Left ventricle myocardium superior (tissue), 1 donor: ENCODE results near the gene ANKRD11. TPM values are rescaled to one million over a fixed set of nuclear protein-coding genes. Genes with fewer than 3 reads are reported as not detected.

ENCODE experiments used
- ATAC-seq: fragments of 200-7000 bp; cut with Tn5 transposase; one replicate; pipeline ENCODE4 v1.9.1; 2020; ENCODE audit warnings: mild to moderate bottlenecking, moderate library complexity
- DNase-seq: peaks from one replicate; pipeline ENCODE4 v3.0.0-alpha.2; 2020
- intact Hi-C: fragments of 100-400 bp; cut with micrococcal nuclease; formaldehyde crosslinking; loops from one replicate; pipeline ENCODE4 v1.11.0; 2022
- total RNA-seq: library from RNA; stranded (reverse); fragmentation: NEBNext Ultra II Directional; extraction: Animal tissue kit (Norgen Biotek cat#: 25700); gene quantifications from one replicate; pipeline ENCODE4 v1.2.1, GENCODE V29; 2021
- donor health status: DM: no; HTN: yes; CAD: no; lungs with severe emphysema.

The ANKRD11 gene
- total RNA-seq, 1 donor from 2014 or later = 75.2 TPM

- intact Hi-C loops = no loop called here
- ATAC-seq = peak; percentile 93
- peak; percentile 93 for DNase-seq
These were observed 17.7 kb upstream of the ANKRD11 start, which contains the start of gene SPG7 for GRCh38 chr16:89507834-89508590. SPG7 (plus strand) TSS chr16:89508403; CDS start chr16:89508418, 15 bp downstream.

- DNase-seq (no peak), ATAC-seq (peak; percentile 33)
- intact Hi-C loops = no loop called here
These were observed 17.0 kb upstream of the ANKRD11 start for GRCh38 chr16:89507214-89507833.

GRCh38 chr16:89506791-89507191, 16.4 kb upstream of the ANKRD11 start:
- DNase-seq = no peak
- intact Hi-C loops = no loop called here

GRCh38 chr16:89506113-89506504, 15.7 kb upstream of the ANKRD11 start:
- DNase-seq = peak; percentile 43
- ATAC-seq = peak; percentile 41

More at GRCh38 chr16:89506791-89507191, 16.4 kb upstream of the ANKRD11 start:
- ATAC-seq = no peak

GRCh38 chr16:89505204-89506112, 15.1 kb upstream of the ANKRD11 start:
- intact Hi-C loops = no loop called here
- DNase-seq (peak; percentile 85), ATAC-seq (peak; percentile 27)

More at GRCh38 chr16:89506113-89506504, 15.7 kb upstream of the ANKRD11 start:
- intact Hi-C loops = no loop called here

- DNase-seq (no peak), ATAC-seq (no peak)
- intact Hi-C loops = no loop called here
These were observed 13.7 kb upstream of the ANKRD11 start for GRCh38 chr16:89504091-89504490.

GRCh38 chr16:89502081-89502843, 11.9 kb upstream of the ANKRD11 start:
- DNase-seq (no peak), ATAC-seq (no peak)
- intact Hi-C loops = no loop called here

GRCh38 chr16:89499767-89500166, 9.4 kb upstream of the ANKRD11 start:
- DNase-seq (no peak), ATAC-seq (no peak)
- intact Hi-C loops = no loop called here

GRCh38 chr16:89498839-89499238, 8.5 kb upstream of the ANKRD11 start:
- intact Hi-C loops = no loop called here
- DNase-seq (no peak), ATAC-seq (peak; percentile 58)

GRCh38 chr16:89495121-89495520, 4.8 kb upstream of the ANKRD11 start:
- ATAC-seq = no peak
- intact Hi-C loops = no loop called here
- DNase-seq = no peak

GRCh38 chr16:89493776-89494175, 3.4 kb upstream of the ANKRD11 start:
- intact Hi-C loops = no loop called here
- DNase-seq (no peak), ATAC-seq (no peak)

- no peak for DNase-seq
- intact Hi-C loops = no loop called here
- ATAC-seq = no peak
These were observed 1.8 kb upstream of the ANKRD11 start for GRCh38 chr16:89491974-89492687.

GRCh38 chr16:89491238-89491869, 993 bp upstream of the ANKRD11 start:
- DNase-seq = no peak
- intact Hi-C loops = no loop called here
- no peak for ATAC-seq

- intact Hi-C loops = loop anchor here (10.0 kb wide), 1 partner anchor 145 kb away; no protein-coding TSS in a partner anchor
- peak; percentile 42 for DNase-seq
- no peak for ATAC-seq
These were observed 393 bp downstream of the ANKRD11 start for GRCh38 chr16:89489898-89490438.

- DNase-seq (peak; percentile 84), ATAC-seq (peak; percentile 43)
- intact Hi-C loops = loop anchor here (10.0 kb wide), 1 partner anchor 144 kb away; no protein-coding TSS in a partner anchor
These were observed 1.1 kb downstream of the ANKRD11 start for GRCh38 chr16:89489040-89489897.

GRCh38 chr16:89485701-89486246, 4.6 kb downstream of the ANKRD11 start:
- DNase-seq = no peak
- intact Hi-C loops = loop anchor here (10.0 kb wide), 1 partner anchor 141 kb away; no protein-coding TSS in a partner anchor
- no peak for ATAC-seq
